Spleen (tissue), 7 donors: ENCODE results near the gene DLG2.

Source experiments
- POLR2A ChIP-seq, 3 donors: fragments of 450-650 bp; IDR thresholded peaks; one replicate each; pipeline ENCODE4 v1.5.1; 2017; ENCODE audit warnings: antibody characterized with exemption in 3 of 3, mild to moderate bottlenecking in 1 of 3
- POLR2AphosphoS5 ChIP-seq, 3 donors: sonication (generic); formaldehyde crosslinking; IDR thresholded peaks; one replicate each; pipeline ENCODE4 v1.5.1; 2017; ENCODE audit warnings: antibody characterized with exemption in 3 of 3
- TF ChIP-seq, protein P1 (sequence below), 11 experiments: fragments of 200-600 bp in 7 of 11; fragments of 450-650 bp in 4 of 11; sonication (generic) in 4 of 11; IDR thresholded peaks in 8 of 11; conservative IDR thresholded peaks in 3 of 11; 1 replicate in 7 of 11; 2 replicates in 4 of 11; pipeline versions ENCODE4 v1.4.0 to v1.8.0; 2016 to 2021; ENCODE audit warnings: antibody characterized with exemption in 11 of 11, inconsistent platforms in 4 of 11, mild to moderate bottlenecking in 1 of 11
- donor health status: DM: no; HTN: no; CAD: no; lungs with moderate emphysema.
- donor health status: DM: no; HTN: no; CAD: no.
- donor health status: DM: no; HTN: no; CAD: no.

DNA sequence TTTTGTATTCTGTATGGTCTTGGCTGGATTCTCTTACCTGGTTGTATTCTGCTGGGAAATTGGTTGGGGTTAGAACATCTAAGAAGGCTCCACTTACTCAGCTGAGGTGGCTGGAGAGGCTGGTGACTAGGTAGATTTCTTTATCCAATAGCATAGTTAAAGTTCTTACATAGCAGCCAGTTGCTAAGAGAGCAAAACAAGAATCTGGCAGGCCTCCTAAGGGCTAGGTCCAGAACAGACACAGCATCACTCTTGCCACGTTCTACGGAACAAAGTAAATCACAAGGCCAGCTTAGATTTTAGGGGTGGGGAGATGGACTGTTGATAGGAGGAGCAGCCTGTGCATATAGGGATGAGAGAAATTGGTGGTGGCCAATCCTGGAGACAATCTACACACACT lies 2199.6 kb downstream of the DLG2 start:
- TF ChIP-seq, protein P1, sequence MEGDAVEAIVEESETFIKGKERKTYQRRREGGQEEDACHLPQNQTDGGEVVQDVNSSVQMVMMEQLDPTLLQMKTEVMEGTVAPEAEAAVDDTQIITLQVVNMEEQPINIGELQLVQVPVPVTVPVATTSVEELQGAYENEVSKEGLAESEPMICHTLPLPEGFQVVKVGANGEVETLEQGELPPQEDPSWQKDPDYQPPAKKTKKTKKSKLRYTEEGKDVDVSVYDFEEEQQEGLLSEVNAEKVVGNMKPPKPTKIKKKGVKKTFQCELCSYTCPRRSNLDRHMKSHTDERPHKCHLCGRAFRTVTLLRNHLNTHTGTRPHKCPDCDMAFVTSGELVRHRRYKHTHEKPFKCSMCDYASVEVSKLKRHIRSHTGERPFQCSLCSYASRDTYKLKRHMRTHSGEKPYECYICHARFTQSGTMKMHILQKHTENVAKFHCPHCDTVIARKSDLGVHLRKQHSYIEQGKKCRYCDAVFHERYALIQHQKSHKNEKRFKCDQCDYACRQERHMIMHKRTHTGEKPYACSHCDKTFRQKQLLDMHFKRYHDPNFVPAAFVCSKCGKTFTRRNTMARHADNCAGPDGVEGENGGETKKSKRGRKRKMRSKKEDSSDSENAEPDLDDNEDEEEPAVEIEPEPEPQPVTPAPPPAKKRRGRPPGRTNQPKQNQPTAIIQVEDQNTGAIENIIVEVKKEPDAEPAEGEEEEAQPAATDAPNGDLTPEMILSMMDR (IDR thresholded peaks at IDR 0.05 in 8 of 11, conservative IDR thresholded peaks at IDR 0.05 in 3 of 11) = no peak
- TF ChIP-seq POLR2A (IDR thresholded peaks at IDR 0.05) = no peak
- TF ChIP-seq POLR2AphosphoS5 (IDR thresholded peaks at IDR 0.05) = no peak
